Kidney epithelial cell (primary cell): Measurements from ENCODE around the gene RB1. TPM values are rescaled to one million over a fixed set of nuclear protein-coding genes. Genes with fewer than 3 reads are reported as not detected.

Experiments
- DNase-seq: peaks from one replicate; pipeline ENCODE4 v3.0.0-alpha.2; 2010; ENCODE audit warnings: low read depth
- H3K27me3 ChIP-seq: 2 replicates; pipeline ENCODE4 v1.6.0; 2011; ENCODE audit warnings: low read length; ENCODE audit not compliant: control insufficient read depth, insufficient read depth
- H3K36me3 ChIP-seq: 2 replicates; pipeline ENCODE4 v1.5.1; 2011; ENCODE audit warnings: low read length; ENCODE audit not compliant: control insufficient read depth, insufficient read depth
- H3K4me3 ChIP-seq: 2 replicates; pipeline ENCODE4 v1.5.1; 2011; ENCODE audit warnings: low read depth, mild to moderate bottlenecking, control low read depth, low read length
- CTCF ChIP-seq: IDR thresholded peaks from 2 replicates; pipeline ENCODE4 v1.5.1; 2011; ENCODE audit warnings: mild to moderate bottlenecking, moderate library complexity, low read length, control low read depth, inconsistent platforms; ENCODE audit not compliant: insufficient read depth, poor library complexity, severe bottlenecking
- total RNA-seq: library from RNA; depleted of rRNA; stranded (reverse); fragments of >200 nt; gene quantifications from 2 replicates; pipeline ENCODE4 v1.2.3, GENCODE V29; 2015

The RB1 gene
- total RNA-seq, 1 donor from 2014 or later: 27.1 TPM

- DNase-seq: no peak
- H3K36me3 ChIP-seq: no peaks in the 10 kb centered on the region
- no peak overlapping the region for H3K4me3 ChIP-seq
- no peaks in the 10 kb centered on the region for H3K27me3 ChIP-seq
- TF ChIP-seq CTCF: no peak
Observed at GRCh38 chr13:48429036-48429435, 125.5 kb downstream of the RB1 start.

GRCh38 chr13:48429886-48430285, 126.3 kb downstream of the RB1 start:
- H3K27me3 ChIP-seq: no peaks in the 10 kb centered on the region
- no peak for TF ChIP-seq CTCF
- no peak for DNase-seq
- no peak overlapping the region for H3K4me3 ChIP-seq
- no peaks in the 10 kb centered on the region for H3K36me3 ChIP-seq

- no peak overlapping the region for H3K4me3 ChIP-seq
- DNase-seq: no peak
- no peak for TF ChIP-seq CTCF
- H3K27me3 ChIP-seq: no peaks in the 10 kb centered on the region
- no peaks in the 10 kb centered on the region for H3K36me3 ChIP-seq
Observed at GRCh38 chr13:48431431-48431830, 127.9 kb downstream of the RB1 start.

- H3K36me3 ChIP-seq: no peaks in the 10 kb centered on the region
- H3K4me3 ChIP-seq: no peak overlapping the region
- TF ChIP-seq CTCF: no peak
- H3K27me3 ChIP-seq: no peaks in the 10 kb centered on the region
- no peak for DNase-seq
Observed at GRCh38 chr13:48431987-48432615, 128.6 kb downstream of the RB1 start.

GRCh38 chr13:48434200-48434599, 130.6 kb downstream of the RB1 start:
- H3K36me3 ChIP-seq: no peaks in the 10 kb centered on the region
- no peak for TF ChIP-seq CTCF
- no peaks in the 10 kb centered on the region for H3K27me3 ChIP-seq
- H3K4me3 ChIP-seq: no peak overlapping the region
- DNase-seq: no peak

- Histone ChIP-seq H3K27me3 (no peaks in the 10 kb centered on the region), H3K36me3 (no peaks in the 10 kb centered on the region), H3K4me3 (no peak overlapping the region)
- no peak for TF ChIP-seq CTCF
- no peak for DNase-seq
Observed at GRCh38 chr13:48436661-48437288, 133.2 kb downstream of the RB1 start.
